Gastrocnemius medialis (tissue), 4 donors: Measurements from ENCODE around the gene KCNG1.

ENCODE experiments used
- POLR2A ChIP-seq, 2 donors: fragments of 450-650 bp; IDR thresholded peaks; one replicate each; pipeline ENCODE4 v1.6.1; 2017; ENCODE audit warnings: antibody characterized with exemption in 2 of 2, mild to moderate bottlenecking in 2 of 2, moderate library complexity in 2 of 2
- TF ChIP-seq, protein P1 (sequence below), 5 experiments: fragments of 450-650 bp in 3 of 5; fragments of 200-600 bp in 2 of 5; sonication (generic) in 2 of 5; IDR thresholded peaks in 4 of 5; conservative IDR thresholded peaks in 1 of 5; 1 replicate in 4 of 5; 2 replicates in 1 of 5; pipeline ENCODE4 v1.5.1; 2016 to 2019; ENCODE audit warnings: antibody characterized with exemption in 5 of 5, mild to moderate bottlenecking in 3 of 5, moderate library complexity in 3 of 5

DNA sequence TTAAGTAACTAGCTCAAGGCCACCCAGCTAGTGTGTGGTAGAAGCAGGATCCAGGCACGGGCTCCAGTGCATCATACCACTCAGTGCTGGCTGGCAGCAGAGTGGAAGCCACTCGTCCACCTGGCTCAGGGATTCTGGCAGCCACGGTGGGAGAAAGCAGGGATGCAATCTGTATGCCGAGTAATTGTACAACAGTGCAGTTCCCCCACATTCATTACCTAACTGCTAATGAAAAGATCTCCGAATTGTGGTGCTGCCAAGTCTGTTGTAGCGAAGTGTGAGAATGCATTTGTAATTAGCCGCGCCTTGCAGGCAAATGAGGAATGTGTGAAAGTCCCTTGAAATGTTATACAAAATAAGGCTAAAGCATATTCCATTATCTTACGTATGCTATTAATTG, 29.0 kb downstream of the KCNG1 start:
- TF ChIP-seq POLR2A (IDR thresholded peaks at IDR 0.05) = no peak
- TF ChIP-seq, protein P1, sequence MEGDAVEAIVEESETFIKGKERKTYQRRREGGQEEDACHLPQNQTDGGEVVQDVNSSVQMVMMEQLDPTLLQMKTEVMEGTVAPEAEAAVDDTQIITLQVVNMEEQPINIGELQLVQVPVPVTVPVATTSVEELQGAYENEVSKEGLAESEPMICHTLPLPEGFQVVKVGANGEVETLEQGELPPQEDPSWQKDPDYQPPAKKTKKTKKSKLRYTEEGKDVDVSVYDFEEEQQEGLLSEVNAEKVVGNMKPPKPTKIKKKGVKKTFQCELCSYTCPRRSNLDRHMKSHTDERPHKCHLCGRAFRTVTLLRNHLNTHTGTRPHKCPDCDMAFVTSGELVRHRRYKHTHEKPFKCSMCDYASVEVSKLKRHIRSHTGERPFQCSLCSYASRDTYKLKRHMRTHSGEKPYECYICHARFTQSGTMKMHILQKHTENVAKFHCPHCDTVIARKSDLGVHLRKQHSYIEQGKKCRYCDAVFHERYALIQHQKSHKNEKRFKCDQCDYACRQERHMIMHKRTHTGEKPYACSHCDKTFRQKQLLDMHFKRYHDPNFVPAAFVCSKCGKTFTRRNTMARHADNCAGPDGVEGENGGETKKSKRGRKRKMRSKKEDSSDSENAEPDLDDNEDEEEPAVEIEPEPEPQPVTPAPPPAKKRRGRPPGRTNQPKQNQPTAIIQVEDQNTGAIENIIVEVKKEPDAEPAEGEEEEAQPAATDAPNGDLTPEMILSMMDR (IDR thresholded peaks at IDR 0.05 in 4 of 5, conservative IDR thresholded peaks at IDR 0.05 in 1 of 5) = no peak
